CD14-positive monocyte (primary cell): ENCODE results near the gene DSTYK. TPM values are rescaled to one million over a fixed set of nuclear protein-coding genes. Genes with fewer than 3 reads are reported as not detected.

Experiments
- DNase-seq, 3 donors: peaks; one replicate each; pipeline ENCODE4 v3.0.0-alpha.2; 2011 to 2022
- H2AFZ ChIP-seq: 2 replicates; pipeline ENCODE4 v1.6.0; 2012; ENCODE audit warnings: mild to moderate bottlenecking, low read depth, low read length, inconsistent platforms; ENCODE audit not compliant: insufficient read depth, poor library complexity, severe bottlenecking
- H3K27ac ChIP-seq, 2 donors: 1 replicate in 1 of 2; 2 replicates in 1 of 2; pipeline ENCODE4 v1.5.1; 2012 to 2013; ENCODE audit warnings: low read length in 2 of 2, control low read depth in 1 of 2, inconsistent platforms in 1 of 2, low read depth in 1 of 2, mild to moderate bottlenecking in 1 of 2
- H3K27me3 ChIP-seq, 2 donors: one replicate each; pipeline versions ENCODE4 v1.6.0 to v1.6.1; 2011 to 2013; ENCODE audit warnings: low read length in 2 of 2; ENCODE audit not compliant: control insufficient read depth in 2 of 2, insufficient read depth in 2 of 2
- H3K36me3 ChIP-seq, 2 donors: replicated peaks in 1 of 2; 1 replicate in 1 of 2; 2 replicates in 1 of 2; pipeline versions ENCODE4 v1.5.1 to v1.6.1; 2012 to 2013; ENCODE audit warnings: low read length in 2 of 2, control low read depth in 1 of 2, inconsistent platforms in 1 of 2, mild to moderate bottlenecking in 1 of 2; ENCODE audit not compliant: insufficient read depth in 2 of 2, control insufficient read depth in 1 of 2
- H3K4me1 ChIP-seq, 2 donors: 1 replicate in 1 of 2; 2 replicates in 1 of 2; pipeline versions ENCODE4 v1.5.1 to v1.6.1; 2012 to 2013; ENCODE audit warnings: low read length in 2 of 2, control low read depth in 1 of 2, inconsistent platforms in 1 of 2, mild to moderate bottlenecking in 1 of 2, moderate library complexity in 1 of 2; ENCODE audit not compliant: insufficient read depth in 2 of 2, control insufficient read depth in 1 of 2
- H3K4me2 ChIP-seq: replicated peaks from 2 replicates; pipeline ENCODE3; 2012; ENCODE audit warnings: low read length, moderate library complexity, mild to moderate bottlenecking; ENCODE audit not compliant: poor library complexity, severe bottlenecking; ENCODE audit errors: extremely low read depth
- H3K4me3 ChIP-seq, 3 experiments: fragments of 200-600 bp in 1 of 3; sonication (generic) in 1 of 3; replicated peaks in 1 of 3; 1 replicate in 2 of 3; 2 replicates in 1 of 3; pipeline ENCODE4 v1.5.1; 2011 to 2013; ENCODE audit warnings: low read length in 3 of 3, mild to moderate bottlenecking in 3 of 3, control low read depth in 2 of 3, low read depth in 2 of 3, inconsistent platforms in 1 of 3, moderate library complexity in 1 of 3
- H3K79me2 ChIP-seq: 2 replicates; pipeline ENCODE4 v1.6.0; 2012; ENCODE audit warnings: mild to moderate bottlenecking, control low read depth, inconsistent platforms, low read length, moderate library complexity; ENCODE audit not compliant: insufficient read depth
- H3K9ac ChIP-seq: 2 replicates; pipeline ENCODE4 v1.6.0; 2017; ENCODE audit warnings: low read length, mild to moderate bottlenecking; ENCODE audit not compliant: insufficient read depth, poor library complexity, severe bottlenecking
- H3K9me3 ChIP-seq, 2 donors: replicated peaks in 1 of 2; 1 replicate in 1 of 2; 2 replicates in 1 of 2; pipeline versions ENCODE4 v1.5.1 to v1.6.1; 2012 to 2013; ENCODE audit warnings: low read length in 2 of 2, control low read depth in 1 of 2; ENCODE audit not compliant: control insufficient read depth in 1 of 2, insufficient read depth in 1 of 2
- H4K20me1 ChIP-seq: 2 replicates; pipeline ENCODE4 v1.6.0; 2012; ENCODE audit warnings: mild to moderate bottlenecking, low read length, control low read depth, moderate library complexity; ENCODE audit not compliant: insufficient read depth
- H3K27ac Mint-ChIP-seq, 7 donors: one replicate each; pipeline ENCODE4 v1.8.0; 2020; ENCODE audit warnings: mild to moderate bottlenecking in 7 of 7, mixed read lengths in 7 of 7, moderate library complexity in 6 of 7, inconsistent platforms in 2 of 7
- H3K27me3 Mint-ChIP-seq, 3 donors: one replicate each; pipeline ENCODE4 v1.8.0; 2021 to 2022; ENCODE audit warnings: low read depth in 3 of 3, mild to moderate bottlenecking in 3 of 3, mixed read lengths in 3 of 3, moderate library complexity in 3 of 3, inconsistent platforms in 1 of 3
- H3K36me3 Mint-ChIP-seq, 2 donors: one replicate each; pipeline ENCODE4 v1.8.0; 2020; ENCODE audit warnings: mixed read lengths in 2 of 2, inconsistent platforms in 1 of 2, mild to moderate bottlenecking in 1 of 2
- H3K4me1 Mint-ChIP-seq: one replicate; pipeline ENCODE4 v1.8.0; 2020; ENCODE audit warnings: mild to moderate bottlenecking, mixed read lengths
- H3K4me3 Mint-ChIP-seq, 2 donors: one replicate each; pipeline ENCODE4 v1.8.0; 2020; ENCODE audit warnings: mild to moderate bottlenecking in 2 of 2, mixed read lengths in 2 of 2, moderate library complexity in 1 of 2
- H3K9me3 Mint-ChIP-seq, 7 donors: one replicate each; pipeline ENCODE4 v1.8.0; 2020 to 2022; ENCODE audit warnings: mixed read lengths in 7 of 7, mild to moderate bottlenecking in 6 of 7, moderate library complexity in 6 of 7, inconsistent platforms in 2 of 7
- WGBS: methylation state at CpG from one replicate; pipeline ENCODE4 v1.1.5; 2013; ENCODE audit warnings: missing lambda C conversion rate; ENCODE audit not compliant: insufficient coverage; 5-methylcytosine and 5-hydroxymethylcytosine counted together
- intact Hi-C, 2 donors: fragments of 100-400 bp; cut with micrococcal nuclease; formaldehyde crosslinking; loops; one replicate each; pipeline versions ENCODE4 v1.15.0 to v1.15.1; 2023
- polyA plus RNA-seq, 3 donors: library from polyadenylated mRNA; depleted of rRNA in 1 of 3; unstranded in 2 of 3; stranded (reverse) in 1 of 3; fragments of 300-500 nt in 2 of 3; fragments of >200 nt in 1 of 3; fragmentation: Illumina TruSeq in 2 of 3; gene quantifications; 1 replicate in 2 of 3; 2 replicates in 1 of 3; pipeline ENCODE4 v1.2.3, GENCODE V29; 2012 to 2021
- TF ChIP-seq, protein P1 (sequence below): fragments of 200-600 bp; IDR thresholded peaks from one replicate; pipeline ENCODE4 v1.8.0; 2022; ENCODE audit warnings: antibody characterized with exemption, mild to moderate bottlenecking

The DSTYK gene
- polyA plus RNA-seq, 3 donors: 2.9 to 6.5 (median 3.8) TPM

DNA sequence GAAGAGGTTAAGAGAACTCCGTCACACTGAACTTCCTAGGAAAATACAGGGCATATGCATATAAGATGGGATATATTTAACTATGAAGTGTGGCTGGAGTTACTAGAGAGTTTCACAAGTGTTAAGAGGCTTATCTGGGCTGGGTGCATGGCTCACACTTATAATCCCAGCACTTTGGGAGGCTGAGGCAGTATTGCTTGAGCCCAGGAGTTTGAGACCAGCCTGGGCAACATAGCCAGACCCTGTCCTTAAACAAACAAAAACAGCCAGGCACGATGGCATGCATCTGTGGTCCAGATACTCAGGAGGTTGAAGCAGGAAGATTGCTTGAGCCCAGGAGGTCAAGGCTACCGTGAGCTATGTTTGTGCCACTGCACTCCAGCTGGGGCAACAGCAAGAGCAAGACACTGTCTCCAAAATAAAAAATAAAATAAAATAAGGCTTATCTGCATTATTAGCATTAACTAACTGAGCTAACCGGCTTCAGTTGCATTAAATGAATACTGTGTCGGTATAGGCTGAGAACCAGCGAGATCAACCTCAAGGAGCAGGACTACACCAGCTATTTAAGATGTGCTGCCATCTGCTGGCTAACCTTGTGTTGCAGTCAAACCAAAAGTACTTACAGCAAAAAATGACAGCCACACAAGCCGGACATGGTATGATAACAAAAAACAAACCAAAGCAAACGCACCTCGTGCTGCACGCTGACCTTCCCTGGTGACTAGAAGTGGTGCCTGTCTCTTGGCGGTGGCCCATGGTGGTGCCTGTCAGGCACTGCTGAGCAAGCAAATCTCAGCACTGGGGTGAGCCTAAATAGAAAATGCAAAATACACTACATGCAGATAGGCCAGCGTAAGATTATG, 70.0 kb downstream of the DSTYK start:
- peaks cover 3 to 11% of the 10 kb centered on the region in 2 donors for H3K36me3 ChIP-seq
- peak overlapping the region in 1 of 2 donors; percentile 76 for H3K4me3 Mint-ChIP-seq
- intact Hi-C loops: loop anchor here (10.0 kb wide), 1 partner anchor 157 kb away; no protein-coding TSS in a partner anchor
- no peak overlapping the region for H3K4me3 ChIP-seq
- no peaks in the 10 kb centered on the region for H3K9me3 ChIP-seq
- H3K36me3 Mint-ChIP-seq: peaks cover 14 to 18% of the 10 kb centered on the region in 2 donors
- no peak overlapping the region for H3K27ac ChIP-seq
- H3K4me1 ChIP-seq: peaks cover 15 to 16% of the 10 kb centered on the region in 2 donors
- H3K4me1 Mint-ChIP-seq: peaks cover 20% of the 10 kb centered on the region
- TF ChIP-seq, protein P1, sequence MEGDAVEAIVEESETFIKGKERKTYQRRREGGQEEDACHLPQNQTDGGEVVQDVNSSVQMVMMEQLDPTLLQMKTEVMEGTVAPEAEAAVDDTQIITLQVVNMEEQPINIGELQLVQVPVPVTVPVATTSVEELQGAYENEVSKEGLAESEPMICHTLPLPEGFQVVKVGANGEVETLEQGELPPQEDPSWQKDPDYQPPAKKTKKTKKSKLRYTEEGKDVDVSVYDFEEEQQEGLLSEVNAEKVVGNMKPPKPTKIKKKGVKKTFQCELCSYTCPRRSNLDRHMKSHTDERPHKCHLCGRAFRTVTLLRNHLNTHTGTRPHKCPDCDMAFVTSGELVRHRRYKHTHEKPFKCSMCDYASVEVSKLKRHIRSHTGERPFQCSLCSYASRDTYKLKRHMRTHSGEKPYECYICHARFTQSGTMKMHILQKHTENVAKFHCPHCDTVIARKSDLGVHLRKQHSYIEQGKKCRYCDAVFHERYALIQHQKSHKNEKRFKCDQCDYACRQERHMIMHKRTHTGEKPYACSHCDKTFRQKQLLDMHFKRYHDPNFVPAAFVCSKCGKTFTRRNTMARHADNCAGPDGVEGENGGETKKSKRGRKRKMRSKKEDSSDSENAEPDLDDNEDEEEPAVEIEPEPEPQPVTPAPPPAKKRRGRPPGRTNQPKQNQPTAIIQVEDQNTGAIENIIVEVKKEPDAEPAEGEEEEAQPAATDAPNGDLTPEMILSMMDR: peak; percentile 82
- peaks cover 0 to 2% (median 2%) of the 10 kb centered on the region in 3 donors for H3K27me3 Mint-ChIP-seq
- H4K20me1 ChIP-seq: no peaks in the 10 kb centered on the region
- peak; percentile 61 to 70 (median 66) for DNase-seq
- no peaks in the 10 kb centered on the region for H3K27me3 ChIP-seq
- no peaks in the 10 kb centered on the region for H3K79me2 ChIP-seq
- peak overlapping the region in 1 of 7 donors; percentile 46 for H3K27ac Mint-ChIP-seq
- no peaks in the 10 kb centered on the region for H3K9me3 Mint-ChIP-seq
- 4% methylated on average over 5 of the region's 12 CpGs for WGBS
- peak overlapping the region; percentile 27 for H3K4me2 ChIP-seq
- no peak overlapping the region for H2AFZ ChIP-seq
- no peak overlapping the region for H3K9ac ChIP-seq

DNA sequence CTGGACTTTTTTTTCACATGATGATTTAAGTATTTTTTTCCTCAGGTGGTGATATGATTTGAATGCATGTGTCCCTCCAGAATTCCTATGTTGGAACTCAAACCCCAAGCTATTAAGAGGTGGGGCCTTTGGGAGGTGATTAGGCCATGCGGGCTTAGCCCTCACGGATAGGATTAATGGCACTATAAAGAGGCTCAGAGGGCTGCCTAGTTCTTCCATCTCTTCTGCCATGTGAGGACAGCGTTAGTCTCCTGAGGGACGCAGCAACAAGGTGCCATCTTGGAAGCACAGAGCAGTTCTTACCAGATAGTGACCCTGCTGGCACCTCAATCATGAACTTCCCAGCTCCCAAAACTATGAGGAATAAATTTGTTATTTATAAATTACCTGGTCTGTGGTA, 71.4 kb downstream of the DSTYK start:
- Histone ChIP-seq H3K9me3 (no peaks in the 10 kb centered on the region), H3K27me3 (no peaks in the 10 kb centered on the region), H3K4me3 (no peak overlapping the region), H3K9ac (no peak overlapping the region), H3K4me1 (peaks cover 15 to 16% of the 10 kb centered on the region in 2 donors), H4K20me1 (no peaks in the 10 kb centered on the region), H3K4me2 (no peak overlapping the region), H3K27ac (no peak overlapping the region), H3K36me3 (no peaks in the 10 kb centered on the region), H3K79me2 (no peaks in the 10 kb centered on the region), H2AFZ (no peak overlapping the region)
- H3K36me3 Mint-ChIP-seq: peaks cover 5 to 7% of the 10 kb centered on the region in 2 donors
- no peaks in the 10 kb centered on the region for H3K9me3 Mint-ChIP-seq
- H3K4me3 Mint-ChIP-seq: no peak overlapping the region
- H3K27me3 Mint-ChIP-seq: peaks cover 0 to 2% (median 2%) of the 10 kb centered on the region in 3 donors
- no peak overlapping the region for H3K27ac Mint-ChIP-seq
- no peak for DNase-seq
- WGBS: 93% methylated on average over 2 of the region's 4 CpGs
- intact Hi-C loops: loop anchor here (10.0 kb wide), 1 partner anchor 155 kb away; no protein-coding TSS in a partner anchor
- TF ChIP-seq, protein P1: no peak
- peaks cover 20% of the 10 kb centered on the region for H3K4me1 Mint-ChIP-seq
